Naive thymus-derived CD8-positive, alpha-beta T cell (primary cell): ENCODE measurements around the gene FADS2. TPM values are rescaled to one million over a fixed set of nuclear protein-coding genes. Genes with fewer than 3 reads are reported as not detected.

Source experiments
- ATAC-seq, 2 donors: fragments of 150-1000 bp; cut with Tn5 transposase in 1 of 2; sonication (Bioruptor Pico), chemical (Tn5 transposase) in 1 of 2; 1 replicate in 1 of 2; 2 replicates in 1 of 2; pipeline ENCODE4 v1.10.0; 2021; ENCODE audit warnings: mild to moderate bottlenecking in 2 of 2, moderate library complexity in 2 of 2
- POLR2A ChIA-PET: fragments of 350-600 bp; sonication (Branson Sonifier 250); formaldehyde crosslinking; loops from one replicate; lab custom pipeline; 2021; ENCODE audit warnings: antibody characterized with exemption; lab: Charles Lee
- DNase-seq, 10 donors: peaks; one replicate each; pipeline versions ENCODE4 v3.0.0 to v3.0.0-alpha.2; 2020 to 2022
- H3K27ac Mint-ChIP-seq, 10 donors: one replicate each; pipeline ENCODE4 v1.8.0; 2020 to 2022; ENCODE audit warnings: mild to moderate bottlenecking in 10 of 10, mixed read lengths in 10 of 10, moderate library complexity in 4 of 10, inconsistent platforms in 1 of 10
- H3K27me3 Mint-ChIP-seq, 5 donors: one replicate each; pipeline ENCODE4 v1.8.0; 2021 to 2022; ENCODE audit warnings: mixed read lengths in 5 of 5
- H3K36me3 Mint-ChIP-seq, 3 donors: one replicate each; pipeline ENCODE4 v1.8.0; 2020 to 2022; ENCODE audit warnings: mixed read lengths in 3 of 3, mild to moderate bottlenecking in 2 of 3, inconsistent platforms in 1 of 3
- H3K4me1 Mint-ChIP-seq, 4 donors: one replicate each; pipeline ENCODE4 v1.8.0; 2021 to 2022; ENCODE audit warnings: mixed read lengths in 4 of 4
- H3K4me3 Mint-ChIP-seq, 10 donors: one replicate each; pipeline ENCODE4 v1.8.0; 2020 to 2022; ENCODE audit warnings: mild to moderate bottlenecking in 10 of 10, mixed read lengths in 10 of 10, moderate library complexity in 6 of 10, inconsistent platforms in 1 of 10
- H3K9me3 Mint-ChIP-seq, 9 donors: one replicate each; pipeline ENCODE4 v1.8.0; 2020 to 2022; ENCODE audit warnings: mixed read lengths in 9 of 9, mild to moderate bottlenecking in 3 of 9, inconsistent platforms in 1 of 9, moderate library complexity in 1 of 9
- polyA plus RNA-seq, 3 donors: library from polyadenylated mRNA; unstranded; fragments of 300-500 nt; fragmentation: Illumina TruSeq; gene quantifications; one replicate each; pipeline ENCODE4 v1.2.3, GENCODE V29; 2021
- total RNA-seq, 8 experiments: library from RNA in 2 of 8; stranded (reverse) in 2 of 8; gene quantifications; one replicate each; pipeline ENCODE4 v1.2.3 and lab custom pipeline; 2021 to 2026

Gene FADS2
- total and polyA plus RNA-seq, 5 experiments from 2014 or later = 0.06 to 9.6 (median 4.2) TPM; not detected in 2

- DNase-seq (no peak), ATAC-seq (no peak)
- H3K27ac Mint-ChIP-seq = no peak overlapping the region
- H3K4me1 Mint-ChIP-seq = peaks cover 1 to 11% (median 6%) of the 10 kb centered on the region in 4 donors
- H3K27me3 Mint-ChIP-seq = no peaks in the 10 kb centered on the region
- H3K9me3 Mint-ChIP-seq = no peaks in the 10 kb centered on the region
- peaks cover 0 to 5% (median 2%) of the 10 kb centered on the region in 3 donors for H3K36me3 Mint-ChIP-seq
- no peak overlapping the region for H3K4me3 Mint-ChIP-seq
- POLR2A ChIA-PET = no interaction called here
These were observed 12.3 kb downstream of the FADS2 start for GRCh38 chr11:61840371-61840770.

GRCh38 chr11:61841636-61842527 lies 13.8 kb downstream of the FADS2 start:
- ATAC-seq (no peak), DNase-seq (no peak)
- Mint-ChIP-seq H3K27me3 (no peaks in the 10 kb centered on the region), H3K9me3 (no peaks in the 10 kb centered on the region), H3K36me3 (peaks cover 0 to 5% (median 2%) of the 10 kb centered on the region in 3 donors), H3K4me1 (peaks cover 0 to 7% (median 1%) of the 10 kb centered on the region in 4 donors), H3K4me3 (no peak overlapping the region), H3K27ac (peak overlapping the region in 2 of 10 donors; percentile 40 to 62)
- POLR2A ChIA-PET = no interaction called here

GRCh38 chr11:61842528-61842820 lies 14.4 kb downstream of the FADS2 start:
- POLR2A ChIA-PET = no interaction called here
- ATAC-seq = no peak

GRCh38 chr11:61844909-61845565 lies 16.9 kb downstream of the FADS2 start:
- Mint-ChIP-seq H3K27ac (peak overlapping the region in 1 of 10 donors; percentile 34), H3K36me3 (peaks cover 0 to 5% (median 0%) of the 10 kb centered on the region in 3 donors)
- POLR2A ChIA-PET = interaction anchor here (0.7 kb wide), 1 partner anchor 29 kb away, joined by 3 read pairs; no protein-coding TSS in a partner anchor

More at GRCh38 chr11:61842528-61842820, 14.4 kb downstream of the FADS2 start:
- peaks cover 0 to 7% (median 1%) of the 10 kb centered on the region in 4 donors for H3K4me1 Mint-ChIP-seq
- H3K27me3 Mint-ChIP-seq = no peaks in the 10 kb centered on the region
- no peak overlapping the region for H3K4me3 Mint-ChIP-seq
- no peak for DNase-seq
- H3K27ac Mint-ChIP-seq = peak overlapping the region in 1 of 10 donors; percentile 7
- H3K9me3 Mint-ChIP-seq = no peaks in the 10 kb centered on the region
- H3K36me3 Mint-ChIP-seq = peaks cover 0 to 5% (median 2%) of the 10 kb centered on the region in 3 donors

GRCh38 chr11:61846362-61847020 lies 18.4 kb downstream of the FADS2 start:
- Mint-ChIP-seq H3K27me3 (no peaks in the 10 kb centered on the region), H3K27ac (peak overlapping the region in 1 of 10 donors; percentile 71), H3K4me1 (peaks cover 0 to 5% (median under 1%) of the 10 kb centered on the region in 4 donors), H3K4me3 (no peak overlapping the region), H3K9me3 (no peaks in the 10 kb centered on the region), H3K36me3 (peaks cover 0 to 3% (median 0%) of the 10 kb centered on the region in 3 donors)
- POLR2A ChIA-PET = no interaction called here
- DNase-seq (no peak), ATAC-seq (no peak)

More at GRCh38 chr11:61844909-61845565, 16.9 kb downstream of the FADS2 start:
- DNase-seq (no peak), ATAC-seq (no peak)
- H3K27me3 Mint-ChIP-seq = no peaks in the 10 kb centered on the region
- H3K4me1 Mint-ChIP-seq = peaks cover 0 to 7% (median 1%) of the 10 kb centered on the region in 4 donors
- no peak overlapping the region for H3K4me3 Mint-ChIP-seq
- no peaks in the 10 kb centered on the region for H3K9me3 Mint-ChIP-seq

GRCh38 chr11:61847914-61848581 lies 19.9 kb downstream of the FADS2 start:
- no peak for ATAC-seq
- Mint-ChIP-seq H3K9me3 (no peaks in the 10 kb centered on the region), H3K36me3 (no peaks in the 10 kb centered on the region), H3K4me1 (no peaks in the 10 kb centered on the region), H3K27me3 (no peaks in the 10 kb centered on the region), H3K27ac (peak overlapping the region in 1 of 10 donors; percentile 58), H3K4me3 (no peak overlapping the region)
- POLR2A ChIA-PET = no interaction called here
- DNase-seq = no peak

- ATAC-seq (no peak), DNase-seq (no peak)
- Mint-ChIP-seq H3K27ac (no peak overlapping the region), H3K36me3 (no peaks in the 10 kb centered on the region), H3K27me3 (no peaks in the 10 kb centered on the region), H3K4me3 (no peak overlapping the region), H3K9me3 (no peaks in the 10 kb centered on the region), H3K4me1 (no peaks in the 10 kb centered on the region)
- POLR2A ChIA-PET = no interaction called here
These were observed 20.5 kb downstream of the FADS2 start for GRCh38 chr11:61848631-61849030.

- POLR2A ChIA-PET = no interaction called here
- no peaks in the 10 kb centered on the region for H3K4me1 Mint-ChIP-seq
- H3K4me3 Mint-ChIP-seq = no peak overlapping the region
- no peaks in the 10 kb centered on the region for H3K9me3 Mint-ChIP-seq
- H3K27ac Mint-ChIP-seq = peak overlapping the region in 1 of 10 donors; percentile 64
- DNase-seq (no peak), ATAC-seq (no peak)
- no peaks in the 10 kb centered on the region for H3K27me3 Mint-ChIP-seq
- no peaks in the 10 kb centered on the region for H3K36me3 Mint-ChIP-seq
These were observed 22.6 kb downstream of the FADS2 start for GRCh38 chr11:61850687-61851086.

- Mint-ChIP-seq H3K36me3 (no peaks in the 10 kb centered on the region), H3K27me3 (no peaks in the 10 kb centered on the region), H3K27ac (no peak overlapping the region), H3K4me1 (no peaks in the 10 kb centered on the region), H3K9me3 (no peaks in the 10 kb centered on the region), H3K4me3 (no peak overlapping the region)
- no peak for ATAC-seq
- DNase-seq = no peak
- POLR2A ChIA-PET = no interaction called here
These were observed 23.2 kb downstream of the FADS2 start for GRCh38 chr11:61851113-61851899.

GRCh38 chr11:61851900-61852295 lies 23.8 kb downstream of the FADS2 start:
- Mint-ChIP-seq H3K27me3 (no peaks in the 10 kb centered on the region), H3K9me3 (no peaks in the 10 kb centered on the region), H3K27ac (peak overlapping the region in 1 of 10 donors; percentile 43), H3K4me1 (no peaks in the 10 kb centered on the region), H3K36me3 (no peaks in the 10 kb centered on the region), H3K4me3 (no peak overlapping the region)
- no peak for DNase-seq
- POLR2A ChIA-PET = no interaction called here
- ATAC-seq = no peak

GRCh38 chr11:61853698-61854169 lies 25.6 kb downstream of the FADS2 start:
- no peak overlapping the region for H3K27ac Mint-ChIP-seq
- no peaks in the 10 kb centered on the region for H3K9me3 Mint-ChIP-seq
- no peaks in the 10 kb centered on the region for H3K36me3 Mint-ChIP-seq
- ATAC-seq (no peak), DNase-seq (no peak)
- no peaks in the 10 kb centered on the region for H3K27me3 Mint-ChIP-seq
- no peak overlapping the region for H3K4me3 Mint-ChIP-seq
- POLR2A ChIA-PET = interaction anchor here (1.0 kb wide), 1 partner anchor 23 kb away, joined by 3 read pairs; no protein-coding TSS in a partner anchor
- no peaks in the 10 kb centered on the region for H3K4me1 Mint-ChIP-seq
